GM21576 (cell line): ENCODE results near the gene ANKDD1A.
A peak's percentile ranks its signal among the peaks of the same experiment; 100 is the strongest.

Source experiments
- ATAC-seq: cut with Tn5 transposase; IDR thresholded peaks from one replicate; pipeline ENCODE4 v1.9.1; 2021; ENCODE audit warnings: mild to moderate bottlenecking, moderate library complexity; ENCODE audit not compliant: unreplicated experiment

ANKDD1A gene

DNA sequence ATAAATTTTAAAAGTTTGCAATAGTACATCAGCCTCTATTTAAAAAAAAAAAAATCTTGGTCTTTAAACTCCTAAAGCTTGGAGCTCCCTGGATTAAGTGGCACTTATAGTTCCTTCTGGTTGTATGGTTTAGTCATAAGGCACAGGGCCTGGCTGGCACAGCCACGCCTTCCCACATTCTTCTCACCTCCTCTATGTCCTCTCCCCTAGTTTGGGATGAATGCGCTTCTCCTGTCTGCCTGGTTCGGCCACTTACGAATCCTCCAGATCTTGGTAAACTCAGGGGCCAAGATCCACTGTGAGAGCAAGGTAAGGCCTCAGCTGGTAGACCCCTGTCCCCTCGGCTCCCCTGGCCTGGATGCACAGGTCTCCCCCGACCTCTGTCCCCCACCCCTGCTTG is 10.0 kb downstream of the ANKDD1A start:
- no peak for ATAC-seq

DNA sequence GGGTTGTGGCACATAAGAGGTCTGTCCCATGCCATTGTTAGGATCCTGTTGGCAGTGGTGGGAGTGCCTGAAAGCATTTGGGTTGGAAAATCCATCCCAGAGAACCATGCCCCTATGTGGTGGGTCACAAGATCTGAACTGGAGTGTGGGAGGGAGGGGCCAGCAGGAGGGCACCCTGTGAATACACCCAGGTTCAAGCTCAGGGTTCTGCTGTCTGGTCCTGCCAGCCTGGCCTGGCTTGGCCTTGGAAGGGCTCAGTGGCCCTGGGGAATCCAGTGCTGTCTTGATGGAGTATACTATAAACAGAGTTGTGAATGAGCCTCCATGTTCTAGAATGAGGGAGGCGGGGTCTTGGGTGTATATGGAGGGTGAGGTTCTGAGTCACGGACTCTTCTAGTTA is 11.8 kb downstream of the ANKDD1A start:
- no peak for ATAC-seq

DNA sequence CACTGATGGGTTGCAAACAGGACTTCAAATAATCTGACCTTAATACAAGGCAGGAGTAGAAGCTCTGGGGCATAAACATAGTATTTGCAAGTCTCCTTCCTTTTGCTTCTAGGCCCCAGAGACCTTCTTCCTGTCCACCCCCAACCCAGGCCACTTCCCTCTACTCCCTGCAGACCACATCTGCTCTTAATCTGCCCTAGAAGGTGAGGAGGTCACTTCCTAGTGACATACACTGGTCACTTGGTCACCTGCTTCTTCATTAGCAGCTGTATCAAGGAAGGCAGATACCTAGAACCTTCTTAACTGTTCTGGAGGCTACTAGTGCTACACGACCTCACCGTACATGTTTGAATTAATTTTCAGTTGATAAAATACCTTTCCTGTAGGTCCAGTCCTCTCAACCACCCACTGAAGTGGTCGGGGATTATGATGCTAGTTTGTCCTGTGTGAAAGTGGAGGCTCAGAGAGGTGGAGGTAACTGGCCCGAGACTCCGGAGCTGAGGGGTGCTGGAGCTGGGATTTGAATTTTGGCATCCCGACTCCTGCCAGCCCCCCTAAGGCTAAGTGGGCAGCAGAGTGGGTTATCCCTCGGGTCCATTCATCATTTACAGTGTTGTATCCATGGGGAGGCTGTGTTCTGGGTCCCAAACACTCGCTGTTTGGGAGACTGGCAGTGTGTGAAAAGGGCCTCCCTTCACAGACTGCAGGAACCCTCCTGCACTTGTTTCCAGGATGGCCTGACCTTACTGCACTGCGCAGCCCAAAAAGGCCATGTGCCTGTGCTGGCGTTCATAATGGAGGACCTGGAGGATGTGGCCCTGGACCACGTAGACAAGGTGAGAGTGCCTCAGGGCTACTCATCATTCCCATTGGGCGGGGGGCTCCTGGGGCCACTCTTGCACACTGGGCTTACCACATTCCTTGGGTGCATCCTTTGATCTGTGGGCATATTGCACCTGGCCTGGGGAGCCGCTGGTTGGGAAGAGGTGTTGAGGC is 13.9 kb downstream of the ANKDD1A start:
- no peak for ATAC-seq

DNA sequence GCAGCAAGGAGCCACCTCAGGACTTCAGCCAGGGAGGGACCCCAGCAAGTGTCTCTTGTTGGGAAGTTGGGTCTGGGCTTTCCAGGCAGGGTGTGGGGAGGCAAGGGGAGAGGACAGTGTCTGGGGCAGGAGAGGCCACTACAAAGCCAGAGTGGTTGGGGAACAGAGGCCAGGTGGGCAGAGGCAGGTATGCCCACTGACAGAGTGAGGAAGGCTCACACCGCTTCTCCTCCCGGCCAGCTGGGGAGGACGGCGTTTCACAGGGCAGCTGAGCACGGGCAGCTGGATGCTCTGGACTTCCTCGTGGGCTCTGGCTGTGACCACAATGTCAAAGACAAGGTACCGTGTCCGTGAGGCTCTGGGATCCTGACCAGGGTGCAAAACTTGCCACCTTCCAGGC is 15.0 kb downstream of the ANKDD1A start:
- no peak for ATAC-seq

DNA sequence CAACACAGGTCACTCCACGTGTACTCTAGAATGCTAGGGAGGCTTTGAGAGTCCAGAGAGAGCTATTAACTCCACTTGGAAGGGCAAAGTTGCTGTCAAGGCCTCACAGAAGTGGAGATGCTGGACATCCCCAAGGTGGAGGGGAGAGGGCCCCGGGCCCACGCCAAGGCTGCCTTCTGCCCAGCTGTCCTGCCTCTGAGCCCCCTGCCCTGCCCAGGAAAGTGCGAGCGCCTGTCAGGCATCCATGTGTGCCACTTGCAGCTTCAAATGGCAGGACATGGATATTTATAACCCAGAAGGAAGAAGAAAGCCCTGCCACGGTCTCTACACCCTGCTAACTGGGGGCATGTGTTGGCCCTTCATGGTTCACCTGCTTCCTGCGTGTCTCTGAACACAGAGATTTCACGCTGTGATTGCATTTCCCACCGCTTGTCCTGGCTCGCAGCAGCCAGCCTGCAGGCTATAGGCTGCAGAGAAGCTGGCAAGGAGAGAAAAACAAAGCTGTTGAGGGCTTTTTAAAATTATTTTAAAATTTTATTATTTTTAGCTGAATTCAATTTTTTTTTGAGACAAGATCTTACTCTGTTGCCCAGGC is 17.0 kb downstream of the ANKDD1A start:
- ATAC-seq: no peak

DNA sequence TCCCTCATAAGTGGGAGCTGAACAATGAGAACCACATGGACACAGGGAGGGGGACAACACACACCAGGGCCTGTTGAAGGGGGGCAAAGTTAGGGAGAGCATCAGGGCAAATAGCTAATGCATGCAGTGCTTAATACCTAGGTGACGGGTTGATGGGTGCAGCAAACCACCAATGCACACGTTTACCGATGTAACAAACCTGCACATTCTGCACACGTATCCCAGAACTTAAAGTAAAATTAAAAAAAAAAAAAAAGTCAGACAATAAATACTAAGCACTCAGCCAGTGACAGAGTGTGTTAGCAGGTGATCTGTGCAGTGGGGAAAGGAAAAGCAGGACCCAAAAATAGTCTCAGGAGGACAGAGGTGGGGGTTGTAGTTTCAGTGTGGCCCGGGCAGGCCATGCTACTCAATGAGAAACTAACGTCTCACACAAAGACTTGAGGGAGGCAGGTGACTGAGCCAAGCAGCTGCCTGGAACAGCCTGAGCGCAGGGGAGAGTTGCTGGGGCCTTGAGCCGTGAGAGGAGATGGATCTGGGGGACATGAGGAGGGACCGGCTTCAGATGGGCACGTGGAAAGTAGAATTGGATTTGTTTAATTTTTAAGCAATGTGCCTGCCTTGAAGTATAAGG is 18.4 kb downstream of the ANKDD1A start:
- ATAC-seq: peak; percentile 75

DNA sequence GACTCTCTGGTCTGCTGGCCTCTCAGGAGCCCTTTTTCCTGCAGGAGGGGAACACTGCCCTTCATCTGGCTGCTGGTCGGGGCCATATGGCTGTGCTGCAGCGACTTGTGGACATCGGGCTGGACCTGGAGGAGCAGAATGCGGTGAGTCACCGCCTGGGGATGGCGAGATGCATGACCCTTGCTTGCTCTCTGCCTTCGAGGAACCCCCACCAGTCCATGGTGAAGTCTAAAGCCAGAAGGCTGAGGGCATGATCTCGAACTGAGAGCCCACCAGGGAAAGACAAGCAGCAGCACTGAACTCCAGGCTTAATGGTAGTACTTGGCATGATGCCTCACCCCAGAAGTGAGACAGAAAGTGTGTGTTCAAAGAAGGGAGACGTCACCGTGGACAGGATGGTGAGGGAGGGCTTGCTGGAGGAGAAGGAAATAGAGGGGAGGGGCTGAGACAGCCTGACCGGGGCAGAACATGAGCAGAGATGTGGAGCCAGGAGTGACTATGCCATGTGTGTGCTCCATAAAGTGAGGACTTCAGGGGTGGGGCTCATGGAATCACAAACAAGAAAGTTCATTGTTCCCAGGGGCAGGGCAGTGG is 19.2 kb downstream of the ANKDD1A start:
- no peak for ATAC-seq

DNA sequence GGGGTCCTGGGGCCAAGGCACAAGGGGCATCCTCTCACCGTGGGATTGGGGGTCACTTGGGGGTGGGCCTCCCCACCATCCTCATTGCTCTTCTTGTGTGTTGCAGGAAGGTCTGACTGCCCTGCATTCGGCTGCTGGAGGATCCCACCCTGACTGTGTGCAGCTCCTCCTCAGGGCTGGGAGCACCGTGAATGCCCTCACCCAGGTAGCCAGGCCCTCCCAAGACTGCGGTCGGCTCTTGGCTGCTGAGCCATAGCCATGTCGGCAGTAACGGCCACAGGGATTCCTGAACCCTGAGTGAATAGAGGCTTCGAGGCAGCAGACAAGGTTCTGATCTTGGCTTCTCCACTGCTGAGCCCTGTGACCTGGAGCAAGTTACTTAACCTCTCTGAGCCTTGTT is 19.7 kb downstream of the ANKDD1A start:
- ATAC-seq: no peak

DNA sequence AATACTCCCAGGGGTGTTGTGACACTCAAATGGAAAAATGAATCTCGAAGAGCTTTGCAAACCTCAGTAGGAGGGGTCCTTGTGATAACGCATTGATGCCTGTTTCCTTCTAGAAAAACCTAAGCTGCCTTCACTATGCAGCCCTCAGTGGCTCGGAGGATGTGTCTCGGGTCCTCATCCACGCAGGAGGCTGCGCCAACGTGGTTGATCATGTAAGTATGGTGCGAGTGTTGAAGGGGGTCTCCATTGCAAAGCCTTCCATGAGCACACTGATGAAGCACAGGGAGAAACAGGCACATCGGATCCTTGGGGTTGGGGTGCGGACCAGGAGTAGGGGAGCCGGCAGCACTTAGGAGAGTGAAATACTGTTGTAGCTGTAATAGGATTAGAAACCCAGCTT is 22.3 kb downstream of the ANKDD1A start:
- no peak for ATAC-seq

DNA sequence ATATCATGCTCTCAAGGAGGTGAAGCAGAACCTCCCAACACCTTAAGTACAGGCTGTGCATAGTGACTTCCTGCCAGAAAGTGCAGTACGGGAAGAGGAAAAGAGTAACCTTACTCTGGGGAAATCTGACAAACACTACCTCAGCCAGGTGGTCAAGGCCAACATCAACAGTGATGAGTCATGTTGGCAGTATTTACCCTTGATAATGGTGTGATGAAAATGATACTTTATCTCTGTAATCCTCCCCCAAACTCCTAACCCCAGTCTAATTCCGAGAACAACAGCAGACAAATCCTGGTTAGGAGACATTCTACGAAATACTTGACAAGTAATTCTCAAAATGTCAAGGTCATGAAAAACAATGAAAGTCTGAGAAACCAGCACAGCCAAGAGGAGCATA is 26.5 kb downstream of the ANKDD1A start:
- ATAC-seq: no peak

DNA sequence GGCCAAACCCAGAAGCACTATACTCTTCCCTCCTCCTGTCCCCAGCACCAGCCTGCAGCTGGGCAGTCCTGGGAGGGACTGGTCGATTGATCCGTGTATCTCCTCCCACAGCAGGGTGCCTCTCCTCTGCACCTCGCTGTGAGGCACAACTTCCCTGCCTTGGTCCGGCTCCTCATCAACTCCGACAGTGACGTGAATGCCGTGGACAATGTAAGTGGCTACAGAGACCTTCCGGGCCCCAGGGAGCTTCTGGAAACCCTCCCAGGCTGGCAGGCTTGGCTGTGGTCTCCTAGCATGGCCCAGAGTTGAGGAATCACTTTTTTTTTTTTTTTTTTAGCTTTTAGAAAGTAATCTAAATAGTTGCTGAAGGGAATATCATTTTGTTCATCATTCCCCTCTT is 30.7 kb downstream of the ANKDD1A start:
- no peak for ATAC-seq

DNA sequence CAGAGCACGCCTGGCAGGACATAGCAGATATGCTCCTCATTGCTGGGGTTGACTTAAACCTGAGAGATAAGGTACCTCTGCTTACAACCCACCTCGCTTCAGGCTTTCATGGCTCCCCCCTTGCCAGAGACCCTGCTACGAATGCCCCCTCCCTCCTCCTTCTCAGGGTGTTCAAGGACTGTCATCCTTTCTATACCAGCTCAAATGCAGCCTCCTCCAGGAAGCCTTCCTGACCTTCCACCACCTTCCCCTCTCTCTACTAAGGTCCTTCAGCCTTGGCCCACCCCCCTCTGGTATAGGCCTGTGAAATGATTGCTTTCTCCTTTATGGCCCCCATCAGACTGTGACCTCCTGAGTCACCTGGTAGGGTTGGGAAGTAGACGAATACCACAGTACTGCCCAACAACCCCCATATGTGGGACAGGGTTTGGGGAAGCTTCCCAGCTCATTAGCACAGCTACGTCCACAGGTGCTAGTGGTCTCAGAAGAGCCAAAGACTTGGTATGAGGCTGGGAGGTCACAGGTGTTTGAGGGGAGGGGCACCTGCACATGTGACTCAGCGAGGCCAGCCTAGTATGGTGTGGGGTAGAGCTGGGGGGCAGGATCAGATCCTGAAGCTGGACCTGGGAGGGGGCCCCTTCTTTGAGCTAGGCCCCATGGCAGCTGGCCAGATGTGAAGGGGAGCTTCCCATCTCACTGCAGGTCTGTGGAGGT is 32.0 kb downstream of the ANKDD1A start:
- no peak for ATAC-seq

DNA sequence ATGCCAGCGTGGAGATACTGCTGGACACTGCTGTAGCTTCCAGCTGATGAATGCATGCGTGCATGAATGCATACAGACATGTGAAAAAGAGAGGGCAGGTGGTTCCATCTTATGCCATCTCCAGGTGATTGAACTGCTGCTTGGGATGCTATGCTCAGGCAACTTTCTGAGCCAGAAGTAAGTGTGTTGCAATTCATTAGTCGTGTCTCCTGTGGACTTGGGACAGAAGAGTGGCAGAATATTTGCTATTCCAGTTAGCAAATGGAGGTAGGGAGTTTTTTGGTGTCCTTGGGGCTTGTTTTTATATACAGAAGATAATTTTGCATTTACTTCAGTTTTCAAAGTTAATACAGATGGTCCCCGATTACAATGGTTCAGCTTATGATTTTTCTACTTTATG is 33.3 kb downstream of the ANKDD1A start:
- ATAC-seq: no peak

DNA sequence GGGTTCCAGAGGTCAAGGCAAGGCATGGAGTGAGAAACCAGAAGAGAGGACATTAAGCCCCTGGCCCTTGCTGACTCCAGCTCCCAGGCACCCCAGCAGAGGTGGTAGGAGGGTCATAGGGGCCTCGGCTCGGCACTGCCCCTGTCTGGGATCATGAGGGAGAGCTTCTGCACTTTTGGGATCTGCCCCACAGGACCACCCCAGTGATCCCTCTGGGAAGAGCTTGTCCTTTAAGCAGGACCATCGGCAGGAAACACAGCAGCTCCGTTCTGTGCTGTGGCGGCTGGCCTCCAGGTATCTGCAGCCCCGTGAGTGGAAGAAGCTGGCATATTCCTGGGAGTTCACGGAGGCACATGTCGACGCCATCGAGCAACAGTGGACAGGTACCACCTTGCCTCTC is 35.5 kb downstream of the ANKDD1A start:
- ATAC-seq: no peak

DNA sequence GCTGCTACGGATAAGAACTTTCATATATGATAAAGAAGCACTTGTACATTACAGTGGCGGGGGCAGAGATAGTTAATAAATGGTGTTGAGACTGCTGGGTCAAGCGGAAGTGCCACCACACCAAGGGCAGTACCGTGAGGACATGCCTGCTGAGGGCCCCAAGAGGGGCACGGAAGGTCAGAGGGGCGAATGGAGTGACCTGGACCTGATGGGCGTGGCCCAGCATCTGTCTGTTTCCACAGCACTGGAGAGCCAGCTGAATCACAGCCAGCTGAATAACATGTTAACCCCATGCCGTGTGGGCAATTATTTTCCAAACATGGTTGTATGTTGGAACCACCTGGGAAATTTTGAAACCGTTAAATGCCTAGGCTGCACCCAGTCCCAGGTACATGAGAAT is 37.2 kb downstream of the ANKDD1A start:
- ATAC-seq: no peak

DNA sequence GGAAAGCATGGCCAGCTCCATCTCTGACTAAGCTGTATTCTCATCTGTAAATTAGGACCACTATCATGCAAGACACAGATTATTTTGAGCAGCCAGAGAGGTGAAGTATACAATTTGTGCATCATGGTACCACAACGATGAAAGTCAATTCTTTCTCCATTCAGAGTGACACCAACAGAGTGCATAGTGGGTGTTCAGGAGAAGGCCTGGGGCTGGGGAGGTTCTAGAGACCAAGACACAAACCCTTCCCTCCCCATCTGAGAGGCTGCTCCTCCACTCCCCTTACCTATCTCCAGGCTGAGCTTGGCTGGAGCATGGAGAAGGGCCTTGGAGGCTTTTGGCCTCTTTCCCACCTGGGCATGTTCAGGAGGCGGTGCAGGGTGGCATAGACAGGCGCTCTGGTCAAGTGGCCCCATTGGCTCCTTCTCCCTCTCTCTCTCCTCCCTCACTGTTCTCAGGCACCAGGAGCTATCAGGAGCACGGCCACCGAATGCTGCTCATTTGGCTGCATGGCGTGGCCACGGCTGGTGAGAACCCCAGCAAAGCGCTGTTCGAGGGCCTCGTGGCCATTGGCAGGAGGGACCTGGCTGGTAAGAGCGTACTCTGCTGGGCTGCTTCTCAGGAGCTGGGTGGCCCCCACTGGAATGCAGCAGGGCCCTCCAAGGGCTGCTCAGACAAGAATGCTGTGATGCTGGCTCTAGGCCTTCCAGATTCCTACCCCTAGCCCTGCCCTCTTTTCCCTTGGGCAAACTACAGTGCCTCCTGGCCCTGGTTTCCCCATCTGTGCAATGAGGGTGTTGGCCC is 37.9 kb downstream of the ANKDD1A start:
- no peak for ATAC-seq

DNA sequence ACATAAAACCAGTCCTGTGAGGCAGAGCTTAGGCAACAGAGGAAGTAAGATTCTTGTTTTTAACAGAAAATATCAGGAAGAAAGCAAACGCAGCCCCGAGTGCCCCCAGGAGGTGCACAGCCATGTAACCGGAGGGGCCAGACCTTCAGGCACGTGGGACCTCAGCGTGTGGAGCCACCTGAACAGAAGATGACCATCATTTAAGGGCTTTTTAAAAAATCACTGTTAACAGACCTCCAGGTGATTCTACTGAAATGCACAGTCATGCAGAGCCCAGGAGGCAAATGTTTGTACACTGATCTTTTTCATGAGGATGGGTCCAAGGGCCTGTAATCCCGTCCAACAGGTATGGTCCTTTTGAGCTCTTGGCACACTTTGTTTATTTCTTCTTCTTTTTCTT is 39.2 kb downstream of the ANKDD1A start:
- ATAC-seq: no peak

DNA sequence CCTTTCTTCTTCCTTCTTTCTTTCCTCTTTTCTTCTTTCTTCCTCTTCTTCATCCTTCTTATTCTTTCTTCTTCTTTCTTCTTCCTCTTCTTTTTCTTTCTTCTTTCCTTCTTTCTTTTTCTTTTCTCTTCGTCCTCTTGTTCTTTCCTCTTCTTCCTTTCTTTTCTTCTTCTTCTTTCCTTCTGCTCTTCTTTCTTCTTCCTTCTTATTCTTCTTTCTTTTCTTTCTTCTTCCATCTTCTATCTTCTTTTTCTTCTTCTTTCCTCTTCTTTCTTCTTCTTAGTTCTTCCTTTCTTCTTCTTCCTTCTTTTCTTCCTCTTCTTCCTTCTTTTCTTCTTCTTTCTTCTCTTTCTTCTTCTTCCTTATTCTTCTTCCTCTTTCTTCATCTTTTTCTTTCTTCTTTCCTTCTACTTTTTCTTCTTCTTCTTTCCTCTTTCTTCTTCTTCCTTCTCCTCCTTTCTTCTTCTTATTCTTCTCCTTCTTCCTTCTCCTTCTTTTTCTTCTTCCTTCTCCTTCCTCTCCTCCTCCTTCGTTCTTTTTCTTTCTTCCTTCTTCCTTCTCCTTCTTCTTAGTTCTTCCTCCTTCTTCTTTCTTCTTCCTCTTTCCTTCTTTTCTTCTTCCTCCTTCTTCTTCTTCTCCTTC is 40.2 kb downstream of the ANKDD1A start:
- ATAC-seq: no peak

DNA sequence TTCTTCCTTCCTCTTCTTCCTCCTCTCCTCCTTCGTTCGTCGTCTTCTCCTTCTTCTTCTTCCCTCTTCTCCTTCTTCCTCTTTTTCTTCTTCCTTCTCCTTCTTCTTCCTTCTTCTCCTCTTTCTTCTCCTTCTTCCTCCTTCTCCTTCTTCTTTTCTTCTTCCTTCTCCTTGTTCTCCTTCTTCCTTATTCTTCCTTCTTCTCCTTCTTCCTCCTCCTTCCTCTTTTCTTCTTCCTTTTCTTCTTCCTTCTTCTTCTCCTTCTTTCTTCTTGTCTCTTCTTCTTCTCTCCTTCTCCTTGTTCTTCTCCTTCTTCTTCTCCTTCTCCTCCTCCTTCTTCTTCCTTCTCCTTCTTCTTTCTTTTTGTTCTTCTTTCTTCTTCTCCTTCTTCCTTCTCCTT is 42.7 kb downstream of the ANKDD1A start:
- ATAC-seq: no peak

DNA sequence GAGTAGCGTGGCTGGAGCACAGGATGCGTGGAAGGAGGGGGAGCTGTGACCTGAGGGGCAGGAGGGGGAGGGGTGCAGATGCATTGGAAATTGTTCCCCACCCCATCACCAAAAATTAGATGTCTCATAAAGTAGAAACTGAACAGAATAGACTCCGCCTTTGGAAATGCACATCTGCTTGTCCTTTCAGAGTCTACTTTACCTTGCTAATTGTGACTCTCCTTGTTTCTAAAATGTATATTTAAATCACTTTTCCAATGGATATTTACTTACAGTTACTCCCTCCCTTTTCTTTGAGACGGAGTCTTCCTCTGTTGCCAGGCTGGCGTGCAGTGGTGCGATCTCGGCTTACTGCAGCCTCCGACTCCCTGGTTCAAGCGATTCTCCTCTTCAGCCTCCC is 47.4 kb downstream of the ANKDD1A start:
- no peak for ATAC-seq
